Breast epithelium (tissue), 3 donors: ENCODE results near the gene PALMD.

ENCODE experiments used
- POLR2A ChIP-seq: fragments of 450-650 bp; IDR thresholded peaks from one replicate; pipeline ENCODE4 v1.6.1; 2016; ENCODE audit warnings: antibody characterized with exemption, mild to moderate bottlenecking, moderate library complexity
- POLR2AphosphoS5 ChIP-seq, 3 donors: sonication (generic); formaldehyde crosslinking; IDR thresholded peaks; one replicate each; pipeline ENCODE4 v1.6.1; 2017; ENCODE audit warnings: antibody characterized with exemption in 3 of 3

DNA sequence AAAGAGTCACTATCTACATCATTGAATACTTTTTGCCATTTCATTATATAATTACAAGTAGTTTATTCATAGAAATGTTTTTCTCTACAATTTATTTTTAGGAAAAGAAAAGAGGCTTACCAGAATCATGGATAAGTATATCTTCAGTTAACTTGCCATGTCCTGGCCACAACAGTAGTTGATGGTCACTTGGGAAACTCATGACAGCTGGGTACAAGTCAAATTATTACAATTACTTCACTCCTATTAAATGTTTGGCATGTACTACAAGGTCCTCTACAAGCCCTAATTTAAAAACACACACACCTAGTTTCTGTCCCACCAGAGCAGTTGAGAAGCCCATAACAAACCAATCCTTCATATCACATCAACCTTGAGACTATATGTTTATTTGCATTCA lies 29.4 kb downstream of the PALMD start:
- TF ChIP-seq POLR2AphosphoS5 (IDR thresholded peaks at IDR 0.05), result no peak
- no peak for TF ChIP-seq POLR2A
